SK-N-SH treated with all-trans-retinoic acid at 6 μM for 48 hours (cell line): ENCODE results near the gene HNF4A.
"Not testable (repeated sequence)": the region's sequence is repeated elsewhere in the genome, so short reads cannot be mapped to it uniquely, and the experiment has no call there.

Source experiments
- ATAC-seq: fragments of 200-7000 bp; cut with Tn5 transposase; 3 replicates; pipeline ENCODE4 v1.9.1; 2020; ENCODE audit warnings: mild to moderate bottlenecking, moderate library complexity
- ARNTL ChIP-seq: fragments of 450-650 bp; formaldehyde crosslinking; IDR thresholded peaks from 2 replicates; pipeline ENCODE4 v1.5.0; 2020; ENCODE audit warnings: low read depth, mild to moderate bottlenecking, moderate library complexity, borderline replicate concordance
- BACH2 ChIP-seq: fragments of 250-450 bp; sonication (Bioruptor Pico); IDR thresholded peaks from 2 replicates; pipeline ENCODE4 v1.9.0; 2021; ENCODE audit warnings: mild to moderate bottlenecking, borderline replicate concordance
- CREB5 ChIP-seq: fragments of 250-450 bp; sonication (Bioruptor Pico); IDR thresholded peaks from 2 replicates; pipeline ENCODE4 v1.5.1; 2020; ENCODE audit warnings: low read depth, mild to moderate bottlenecking, moderate library complexity
- CSDC2 ChIP-seq: fragments of 250-450 bp; sonication (Bioruptor Pico); IDR thresholded peaks from 2 replicates; pipeline ENCODE4 v1.5.0; 2020; ENCODE audit warnings: mild to moderate bottlenecking, moderate library complexity
- ESRRG ChIP-seq: fragments of 250-450 bp; sonication (Bioruptor Pico); IDR thresholded peaks from 2 replicates; pipeline ENCODE4 v1.6.1; 2021; ENCODE audit warnings: mild to moderate bottlenecking
- GLIS3 ChIP-seq: fragments of 250-450 bp; sonication (Bioruptor Pico); IDR thresholded peaks from 2 replicates; pipeline ENCODE4 v1.5.0; 2020; ENCODE audit warnings: mild to moderate bottlenecking, moderate library complexity
- ISL1 ChIP-seq: fragments of 250-450 bp; sonication (Bioruptor Pico); IDR thresholded peaks from 2 replicates; pipeline ENCODE4 v2.1.2; 2022; ENCODE audit warnings: mild to moderate bottlenecking, moderate library complexity
- OSR1 ChIP-seq: fragments of 250-450 bp; sonication (Bioruptor Pico); IDR thresholded peaks from 2 replicates; pipeline ENCODE4 v1.8.0; 2022; ENCODE audit warnings: moderate library complexity, mild to moderate bottlenecking, inconsistent platforms
- PATZ1 ChIP-seq: fragments of 250-450 bp; sonication (Bioruptor Pico); IDR thresholded peaks from 2 replicates; pipeline ENCODE4 v1.8.0; 2020; ENCODE audit warnings: mild to moderate bottlenecking, moderate library complexity, borderline replicate concordance
- POU6F1 ChIP-seq: fragments of 250-450 bp; sonication (Bioruptor Pico); IDR thresholded peaks from 2 replicates; pipeline ENCODE4 v1.8.0; 2021; ENCODE audit warnings: low read depth, mild to moderate bottlenecking, moderate library complexity, borderline replicate concordance
- RARB ChIP-seq: fragments of 250-450 bp; sonication (Bioruptor Pico); IDR thresholded peaks from 2 replicates; pipeline ENCODE4 v1.8.0; 2021; ENCODE audit warnings: mild to moderate bottlenecking, moderate library complexity
- TCF4 ChIP-seq: fragments of 250-450 bp; sonication (Bioruptor Pico); IDR thresholded peaks from 2 replicates; pipeline ENCODE4 v1.8.0; 2021; ENCODE audit warnings: mild to moderate bottlenecking, moderate library complexity, borderline replicate concordance
- ZC3H10 ChIP-seq: fragments of 250-450 bp; sonication (Bioruptor Pico); IDR thresholded peaks from 2 replicates; pipeline ENCODE4 v1.5.1; 2021; ENCODE audit warnings: mild to moderate bottlenecking, moderate library complexity
- ZFP3 ChIP-seq: fragments of 250-450 bp; sonication (Bioruptor Pico); IDR thresholded peaks from 2 replicates; pipeline ENCODE4 v1.5.0; 2020; ENCODE audit warnings: mild to moderate bottlenecking, moderate library complexity
- ZNF565 ChIP-seq: fragments of 450-650 bp; formaldehyde crosslinking; conservative IDR thresholded peaks from 2 replicates; pipeline ENCODE4 v1.5.0; 2020; ENCODE audit warnings: low read depth, mild to moderate bottlenecking, moderate library complexity
- ZNF8 ChIP-seq: fragments of 450-650 bp; formaldehyde crosslinking; IDR thresholded peaks from 2 replicates; pipeline ENCODE4 v1.5.0; 2020; ENCODE audit warnings: mild to moderate bottlenecking, moderate library complexity

HNF4A gene

GRCh38 chr20:44319839-44320422 is 35.6 kb upstream of the HNF4A start (continued):
- no peak for TF ChIP-seq CREB5 (CRISPR knock-in tag)
- TF ChIP-seq ZNF8 (CRISPR knock-in tag), result no peak
- TF ChIP-seq ESRRG (CRISPR knock-in tag), result no peak
- no peak for TF ChIP-seq TCF4
- no peak for TF ChIP-seq BACH2 (CRISPR knock-in tag)
- TF ChIP-seq POU6F1 (CRISPR knock-in tag), result no peak
- TF ChIP-seq ZNF565, result no peak
- no peak for TF ChIP-seq CSDC2
- no peak for TF ChIP-seq ISL1 (CRISPR knock-in tag)
- TF ChIP-seq, all 23 proteins: peak for 0

- no peak for ATAC-seq
- no peak for TF ChIP-seq RARB (CRISPR knock-in tag)
- TF ChIP-seq CSDC2, result no peak
- no peak for TF ChIP-seq CREB5 (CRISPR knock-in tag)
- TF ChIP-seq ZC3H10 (CRISPR knock-in tag), result no peak
- no peak for TF ChIP-seq BACH2 (CRISPR knock-in tag)
Measured at GRCh38 chr20:44324343-44324742, 31.2 kb upstream of the HNF4A start.

GRCh38 chr20:44326391-44327159 is 28.9 kb upstream of the HNF4A start:
- no peak for ATAC-seq

GRCh38 chr20:44327748-44328147 is 27.8 kb upstream of the HNF4A start:
- ATAC-seq, result not testable (repeated sequence)

More at GRCh38 chr20:44326391-44327159, 28.9 kb upstream of the HNF4A start:
- TF ChIP-seq TCF4, result no peak
- TF ChIP-seq ZFP3 (CRISPR knock-in tag), result no peak
- no peak for TF ChIP-seq ARNTL (CRISPR knock-in tag)
- TF ChIP-seq BACH2 (CRISPR knock-in tag), result no peak
- TF ChIP-seq POU6F1 (CRISPR knock-in tag), result no peak
- TF ChIP-seq PATZ1 (CRISPR knock-in tag), result no peak
- no peak for TF ChIP-seq ISL1 (CRISPR knock-in tag)
- TF ChIP-seq GLIS3, result no peak
- no peak for TF ChIP-seq ESRRG (CRISPR knock-in tag)
- TF ChIP-seq CREB5 (CRISPR knock-in tag), result no peak
- no peak for TF ChIP-seq OSR1
- TF ChIP-seq RARB (CRISPR knock-in tag), result no peak
- TF ChIP-seq, all 23 proteins: peak for 0
